ENCODE data around the gene KDM2B.

The KDM2B gene

GRCh38 chr12:121576851-121577391 lies 3.9 kb downstream of the KDM2B start:
- H3K9me3 ChIP-seq (ENCODE audit: control insufficient read depth, low read length): no peaks in the 10 kb centered on the region
- peak overlapping the region; percentile 95 for H3K4me2 ChIP-seq (ENCODE audit: low read length)
- H3K9ac ChIP-seq: no peak overlapping the region
- H3K79me2 ChIP-seq: no peaks in the 10 kb centered on the region
- H3K4me3 ChIP-seq (ENCODE audit: low read depth, low read length): peak overlapping the region; percentile 29
- no peak for TF ChIP-seq CTCF (IDR thresholded peaks at IDR 0.05)
- peaks cover 20% of the 10 kb centered on the region for H3K4me1 ChIP-seq
- peak overlapping the region; percentile 86 for H3K27ac ChIP-seq
- peak overlapping the region; percentile 68 for H2AFZ ChIP-seq
- H3K27me3 ChIP-seq (ENCODE audit: control insufficient read depth, insufficient read depth, low read length): no peaks in the 10 kb centered on the region
- H3K36me3 ChIP-seq (ENCODE audit: control insufficient read depth, insufficient read depth, low read length): no peaks in the 10 kb centered on the region

GRCh38 chr12:121575952-121576625 lies 4.7 kb downstream of the KDM2B start:
- TF ChIP-seq CTCF (IDR thresholded peaks at IDR 0.05): no peak

GRCh38 chr12:121575051-121575450 lies 5.8 kb downstream of the KDM2B start:
- Histone ChIP-seq H3K4me1 (peaks cover 25% of the 10 kb centered on the region), H3K4me2 (ENCODE audit: low read length) (no peak overlapping the region), H3K79me2 (no peaks in the 10 kb centered on the region), H2AFZ (no peak overlapping the region), H3K9me3 (ENCODE audit: control insufficient read depth, low read length) (no peaks in the 10 kb centered on the region), H3K27me3 (ENCODE audit: control insufficient read depth, insufficient read depth, low read length) (no peaks in the 10 kb centered on the region), H3K9ac (no peak overlapping the region), H3K27ac (no peak overlapping the region), H3K36me3 (ENCODE audit: control insufficient read depth, insufficient read depth, low read length) (no peaks in the 10 kb centered on the region), H3K4me3 (ENCODE audit: low read depth, low read length) (no peak overlapping the region)
- TF ChIP-seq CTCF (IDR thresholded peaks at IDR 0.05): no peak

More at GRCh38 chr12:121575952-121576625, 4.7 kb downstream of the KDM2B start:
- Histone ChIP-seq H3K4me3 (ENCODE audit: low read depth, low read length) (peak overlapping the region; percentile 29), H3K9me3 (ENCODE audit: control insufficient read depth, low read length) (no peaks in the 10 kb centered on the region), H3K4me1 (peaks cover 23% of the 10 kb centered on the region), H3K9ac (no peak overlapping the region), H3K27ac (peak overlapping the region; percentile 86), H3K4me2 (ENCODE audit: low read length) (peak overlapping the region; percentile 51), H3K79me2 (no peaks in the 10 kb centered on the region), H3K36me3 (ENCODE audit: control insufficient read depth, insufficient read depth, low read length) (no peaks in the 10 kb centered on the region), H3K27me3 (ENCODE audit: control insufficient read depth, insufficient read depth, low read length) (no peaks in the 10 kb centered on the region), H2AFZ (no peak overlapping the region)

- Histone ChIP-seq H3K9ac (no peak overlapping the region), H3K36me3 (ENCODE audit: control insufficient read depth, insufficient read depth, low read length) (no peaks in the 10 kb centered on the region), H3K27me3 (ENCODE audit: control insufficient read depth, insufficient read depth, low read length) (no peaks in the 10 kb centered on the region), H3K27ac (no peak overlapping the region), H3K79me2 (no peaks in the 10 kb centered on the region), H3K9me3 (ENCODE audit: control insufficient read depth, low read length) (no peaks in the 10 kb centered on the region), H3K4me1 (peaks cover 25% of the 10 kb centered on the region), H2AFZ (no peak overlapping the region), H3K4me3 (ENCODE audit: low read depth, low read length) (no peak overlapping the region), H3K4me2 (ENCODE audit: low read length) (no peak overlapping the region)
- no peak for TF ChIP-seq CTCF (IDR thresholded peaks at IDR 0.05)
Measured at GRCh38 chr12:121574025-121574424, 6.8 kb downstream of the KDM2B start.

- Histone ChIP-seq H3K4me2 (ENCODE audit: low read length) (no peak overlapping the region), H3K4me3 (ENCODE audit: low read depth, low read length) (no peak overlapping the region), H3K4me1 (peaks cover 14% of the 10 kb centered on the region), H3K27ac (no peak overlapping the region), H3K9ac (no peak overlapping the region), H3K79me2 (no peaks in the 10 kb centered on the region), H3K9me3 (ENCODE audit: control insufficient read depth, low read length) (no peaks in the 10 kb centered on the region), H2AFZ (no peak overlapping the region), H3K27me3 (ENCODE audit: control insufficient read depth, insufficient read depth, low read length) (no peaks in the 10 kb centered on the region), H3K36me3 (ENCODE audit: control insufficient read depth, insufficient read depth, low read length) (no peaks in the 10 kb centered on the region)
- no peak for TF ChIP-seq CTCF (IDR thresholded peaks at IDR 0.05)
Measured at GRCh38 chr12:121571920-121572319, 8.9 kb downstream of the KDM2B start.
